ENCODE measurements around the gene AK2. TPM values are rescaled to one million over a fixed set of nuclear protein-coding genes. Genes with fewer than 3 reads are reported as not detected.

AK2 gene
- polyA plus RNA-seq, 3 donors: 68.8 to 180 (median 162) TPM

DNA sequence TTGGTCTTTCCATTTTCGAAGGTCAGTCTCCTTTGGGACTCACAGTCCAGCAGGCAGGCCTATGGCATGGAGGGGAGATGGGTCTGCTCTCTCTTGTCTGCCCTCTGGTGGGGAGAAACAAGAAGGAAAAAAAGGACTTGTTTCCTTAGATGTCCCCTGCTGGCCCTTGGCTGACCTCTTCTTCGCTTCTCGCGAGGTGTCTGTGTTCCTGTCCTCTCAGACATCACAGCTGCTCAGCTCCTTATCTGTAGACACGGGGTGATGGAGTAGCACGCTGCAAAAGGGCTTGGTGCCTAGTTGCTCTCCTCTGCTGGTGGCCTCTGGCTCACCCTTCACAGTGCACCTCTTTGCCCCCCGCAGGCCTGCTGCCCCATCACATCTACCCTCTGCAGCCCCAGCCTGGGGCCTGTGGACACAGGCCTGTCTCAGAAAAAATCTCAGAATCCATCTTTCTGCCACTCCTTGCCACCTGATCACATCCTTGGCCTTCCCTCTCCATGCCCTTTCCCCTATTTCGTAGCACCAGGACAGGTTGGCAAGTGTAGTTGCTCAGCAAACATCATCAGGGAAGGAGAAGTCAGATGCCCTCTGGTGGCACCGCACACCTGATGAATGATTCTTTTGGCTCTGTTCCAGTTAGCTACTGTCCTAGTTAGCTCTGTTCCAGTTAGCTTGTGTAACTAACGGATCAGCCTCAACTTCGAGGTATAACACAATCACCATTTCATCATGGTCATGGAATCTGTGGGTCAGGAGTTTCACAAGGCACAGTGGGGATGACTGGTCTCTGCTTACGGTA lies 18.7 kb upstream of the AK2 start:
- intact Hi-C loops (cut with micrococcal nuclease): loop anchor here (2.0 to 10.0 kb wide), 3 partner anchors 51 to 123 kb away; no protein-coding TSS in a partner anchor
- TF ChIP-seq, protein P1, sequence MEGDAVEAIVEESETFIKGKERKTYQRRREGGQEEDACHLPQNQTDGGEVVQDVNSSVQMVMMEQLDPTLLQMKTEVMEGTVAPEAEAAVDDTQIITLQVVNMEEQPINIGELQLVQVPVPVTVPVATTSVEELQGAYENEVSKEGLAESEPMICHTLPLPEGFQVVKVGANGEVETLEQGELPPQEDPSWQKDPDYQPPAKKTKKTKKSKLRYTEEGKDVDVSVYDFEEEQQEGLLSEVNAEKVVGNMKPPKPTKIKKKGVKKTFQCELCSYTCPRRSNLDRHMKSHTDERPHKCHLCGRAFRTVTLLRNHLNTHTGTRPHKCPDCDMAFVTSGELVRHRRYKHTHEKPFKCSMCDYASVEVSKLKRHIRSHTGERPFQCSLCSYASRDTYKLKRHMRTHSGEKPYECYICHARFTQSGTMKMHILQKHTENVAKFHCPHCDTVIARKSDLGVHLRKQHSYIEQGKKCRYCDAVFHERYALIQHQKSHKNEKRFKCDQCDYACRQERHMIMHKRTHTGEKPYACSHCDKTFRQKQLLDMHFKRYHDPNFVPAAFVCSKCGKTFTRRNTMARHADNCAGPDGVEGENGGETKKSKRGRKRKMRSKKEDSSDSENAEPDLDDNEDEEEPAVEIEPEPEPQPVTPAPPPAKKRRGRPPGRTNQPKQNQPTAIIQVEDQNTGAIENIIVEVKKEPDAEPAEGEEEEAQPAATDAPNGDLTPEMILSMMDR (IDR thresholded peaks at IDR 0.05): peak; percentile 80
- no peak overlapping the region for H3K4me2 ChIP-seq (replicated peaks; ENCODE audit: extremely low read depth, low read length, poor library complexity, severe bottlenecking)

DNA sequence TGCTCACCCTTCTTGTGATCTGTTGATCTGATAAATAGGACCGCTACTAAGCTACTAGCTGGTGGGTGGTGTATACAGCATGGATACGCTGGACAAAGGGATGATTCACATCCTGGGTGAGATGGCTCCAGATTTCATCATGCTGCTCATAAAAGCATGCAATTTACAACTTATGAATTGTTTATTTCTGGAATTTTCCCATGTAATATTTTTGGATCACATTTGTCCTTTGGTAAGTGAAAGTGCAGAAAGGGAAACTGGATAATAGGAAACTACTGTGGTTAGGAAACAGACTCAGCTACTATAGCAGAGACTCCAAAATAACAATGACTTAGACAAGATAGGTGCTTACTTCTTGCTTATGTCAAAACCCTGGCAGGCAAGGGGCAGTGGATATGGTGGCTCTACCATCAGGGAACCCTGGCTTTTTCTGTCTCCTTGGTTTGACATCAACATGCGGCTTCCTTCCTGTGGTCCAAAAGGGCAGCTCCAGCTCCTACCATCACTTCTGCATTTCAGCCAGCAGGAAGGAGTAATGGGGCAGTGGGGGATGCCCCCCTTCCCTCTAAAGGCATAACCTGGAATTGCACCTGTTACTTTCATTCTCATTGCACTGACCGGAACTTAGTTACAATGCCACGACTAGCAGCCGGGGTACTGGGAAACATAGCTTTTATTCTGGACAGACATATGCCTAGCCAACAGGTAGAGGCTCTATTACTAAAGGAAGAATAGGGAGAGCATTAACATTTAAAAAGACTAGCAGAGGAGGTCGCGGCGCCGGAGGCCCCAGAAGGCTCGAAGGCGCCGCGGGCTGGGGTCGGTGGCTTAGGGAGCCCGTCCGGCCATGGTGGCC lies 13.8 kb upstream of the AK2 start:
- no peaks in the 10 kb centered on the region for H3K36me3 ChIP-seq (replicated peaks in 1 of 2; ENCODE audit: control insufficient read depth in 1 of 2, insufficient read depth in 2 of 2, low read length in 2 of 2)
- no peaks in the 10 kb centered on the region for H3K9me3 ChIP-seq (replicated peaks in 1 of 2; ENCODE audit: control insufficient read depth in 1 of 2, insufficient read depth in 1 of 2, low read length in 2 of 2)
- peaks cover 31 to 46% of the 10 kb centered on the region in 2 donors for H3K4me1 ChIP-seq (ENCODE audit: control insufficient read depth in 1 of 2, insufficient read depth in 2 of 2, low read length in 2 of 2)
- Mint-ChIP-seq H3K4me3 (peak overlapping the region; percentile 56 to 79), H3K36me3 (no peaks in the 10 kb centered on the region), H3K27ac (peak overlapping the region; percentile 81 to 96 (median 87)), H3K4me1 (peaks cover 40% of the 10 kb centered on the region), H3K27me3 (ENCODE audit: low read depth in 3 of 3) (peaks cover 0 to 2% (median 0%) of the 10 kb centered on the region in 3 donors), H3K9me3 (peaks cover 0 to 2% (median 0%) of the 10 kb centered on the region in 7 donors)
- H3K9ac ChIP-seq (ENCODE audit: insufficient read depth, low read length, poor library complexity, severe bottlenecking): peak overlapping the region; percentile 37
- intact Hi-C loops (cut with micrococcal nuclease): loop anchor here (2.0 to 10.0 kb wide), 4 partner anchors 14 to 116 kb away; partner anchors contain the start of gene AK2 (in 1 of the 2)
- no peak overlapping the region for H2AFZ ChIP-seq (ENCODE audit: insufficient read depth, low read depth, low read length, poor library complexity, severe bottlenecking)
- peak overlapping the region; percentile 53 to 90 for H3K27ac ChIP-seq (ENCODE audit: low read depth in 1 of 2, low read length in 2 of 2)
- DNase-seq: peak; percentile 81 to 93 (median 88)
- no peaks in the 10 kb centered on the region for H4K20me1 ChIP-seq (ENCODE audit: insufficient read depth, low read length)
- peak overlapping the region; percentile 54 for H3K4me2 ChIP-seq (replicated peaks; ENCODE audit: extremely low read depth, low read length, poor library complexity, severe bottlenecking)
- H3K79me2 ChIP-seq (ENCODE audit: insufficient read depth, low read length): no peaks in the 10 kb centered on the region
- WGBS (ENCODE audit: insufficient coverage): 10% methylated on average over 2 of the region's 17 CpGs
- H3K27me3 ChIP-seq (ENCODE audit: control insufficient read depth in 2 of 2, insufficient read depth in 2 of 2, low read length in 2 of 2): no peaks in the 10 kb centered on the region
- H3K4me3 ChIP-seq (replicated peaks in 1 of 3; ENCODE audit: low read depth in 2 of 3, low read length in 3 of 3): peak overlapping the region in 1 of 3 experiments; percentile 46
- TF ChIP-seq, protein P1 (IDR thresholded peaks at IDR 0.05): peak; percentile 28

More for the DNA sequence above, 18.7 kb upstream of the AK2 start:
- Histone ChIP-seq H3K9ac (ENCODE audit: insufficient read depth, low read length, poor library complexity, severe bottlenecking) (no peak overlapping the region), H2AFZ (ENCODE audit: insufficient read depth, low read depth, low read length, poor library complexity, severe bottlenecking) (no peak overlapping the region), H3K4me1 (ENCODE audit: control insufficient read depth in 1 of 2, insufficient read depth in 2 of 2, low read length in 2 of 2) (peaks cover 23 to 25% of the 10 kb centered on the region in 2 donors), H3K9me3 (replicated peaks in 1 of 2; ENCODE audit: control insufficient read depth in 1 of 2, insufficient read depth in 1 of 2, low read length in 2 of 2) (no peaks in the 10 kb centered on the region), H3K27me3 (ENCODE audit: control insufficient read depth in 2 of 2, insufficient read depth in 2 of 2, low read length in 2 of 2) (no peaks in the 10 kb centered on the region), H3K4me3 (replicated peaks in 1 of 3; ENCODE audit: low read depth in 2 of 3, low read length in 3 of 3) (no peak overlapping the region), H3K36me3 (replicated peaks in 1 of 2; ENCODE audit: control insufficient read depth in 1 of 2, insufficient read depth in 2 of 2, low read length in 2 of 2) (no peaks in the 10 kb centered on the region), H3K27ac (ENCODE audit: low read depth in 1 of 2, low read length in 2 of 2) (no peak overlapping the region), H4K20me1 (ENCODE audit: insufficient read depth, low read length) (no peaks in the 10 kb centered on the region), H3K79me2 (ENCODE audit: insufficient read depth, low read length) (no peaks in the 10 kb centered on the region)
- Mint-ChIP-seq H3K27me3 (ENCODE audit: low read depth in 3 of 3) (peaks cover 0 to 2% (median 0%) of the 10 kb centered on the region in 3 donors), H3K36me3 (no peaks in the 10 kb centered on the region), H3K9me3 (peaks cover 0 to 3% (median 0%) of the 10 kb centered on the region in 7 donors), H3K4me1 (peaks cover 26% of the 10 kb centered on the region), H3K27ac (peak overlapping the region; percentile 19 to 78 (median 47)), H3K4me3 (no peak overlapping the region)
- DNase-seq: peak; percentile 72 to 85 (median 74)
- WGBS (ENCODE audit: insufficient coverage): 57% methylated on average over 4 of the region's 12 CpGs

Data from CD14-positive monocyte (primary cell).